Glutamatergic neuron (in vitro differentiated cells): ENCODE measurements around the gene DNMBP. TPM values are rescaled to one million over a fixed set of nuclear protein-coding genes. Genes with fewer than 3 reads are reported as not detected.
"Not testable (repeated sequence)": the region's sequence is repeated elsewhere in the genome, so short reads cannot be mapped to it uniquely, and the experiment has no call there.

Experiments
- DNase-seq: peaks from one replicate; pipeline ENCODE4 v3.0.0; 2022
- H3K27ac Mint-ChIP-seq: one replicate; pipeline ENCODE4 v1.8.0; 2020; ENCODE audit warnings: mild to moderate bottlenecking, mixed read lengths, inconsistent platforms; ENCODE audit not compliant: unreplicated experiment
- H3K27me3 Mint-ChIP-seq: one replicate; pipeline ENCODE4 v1.8.0; 2020; ENCODE audit warnings: mild to moderate bottlenecking, moderate library complexity, mixed read lengths, inconsistent platforms; ENCODE audit not compliant: unreplicated experiment
- H3K36me3 Mint-ChIP-seq: one replicate; pipeline ENCODE4 v1.8.0; 2020; ENCODE audit warnings: mild to moderate bottlenecking, mixed read lengths, inconsistent platforms; ENCODE audit not compliant: unreplicated experiment
- H3K4me1 Mint-ChIP-seq: one replicate; pipeline ENCODE4 v1.8.0; 2020; ENCODE audit warnings: mild to moderate bottlenecking, low read depth, mixed read lengths, inconsistent platforms; ENCODE audit not compliant: unreplicated experiment
- H3K4me3 Mint-ChIP-seq: one replicate; pipeline ENCODE4 v1.8.0; 2020; ENCODE audit warnings: mild to moderate bottlenecking, mixed read lengths, inconsistent platforms; ENCODE audit not compliant: unreplicated experiment
- H3K9me3 Mint-ChIP-seq: one replicate; pipeline ENCODE4 v1.8.0; 2020; ENCODE audit warnings: mild to moderate bottlenecking, moderate library complexity, mixed read lengths, inconsistent platforms; ENCODE audit not compliant: unreplicated experiment
- total RNA-seq: library from RNA; stranded (reverse); fragmentation: NEBNext Ultra II Directional; extraction: Animal tissue kit (Norgen Biotek cat#: 25700); gene quantifications from one replicate; pipeline ENCODE4 v1.2.1, GENCODE V29; 2021; ENCODE audit not compliant: unreplicated experiment
- TF ChIP-seq, protein P1 (sequence below): fragments of 200-600 bp; sonication (generic); IDR thresholded peaks from one replicate; pipeline ENCODE4 v1.5.0; 2021; ENCODE audit not compliant: partially characterized antibody, unreplicated experiment

The DNMBP gene
- total RNA-seq, 1 donor from 2014 or later = 9.5 TPM

DNA sequence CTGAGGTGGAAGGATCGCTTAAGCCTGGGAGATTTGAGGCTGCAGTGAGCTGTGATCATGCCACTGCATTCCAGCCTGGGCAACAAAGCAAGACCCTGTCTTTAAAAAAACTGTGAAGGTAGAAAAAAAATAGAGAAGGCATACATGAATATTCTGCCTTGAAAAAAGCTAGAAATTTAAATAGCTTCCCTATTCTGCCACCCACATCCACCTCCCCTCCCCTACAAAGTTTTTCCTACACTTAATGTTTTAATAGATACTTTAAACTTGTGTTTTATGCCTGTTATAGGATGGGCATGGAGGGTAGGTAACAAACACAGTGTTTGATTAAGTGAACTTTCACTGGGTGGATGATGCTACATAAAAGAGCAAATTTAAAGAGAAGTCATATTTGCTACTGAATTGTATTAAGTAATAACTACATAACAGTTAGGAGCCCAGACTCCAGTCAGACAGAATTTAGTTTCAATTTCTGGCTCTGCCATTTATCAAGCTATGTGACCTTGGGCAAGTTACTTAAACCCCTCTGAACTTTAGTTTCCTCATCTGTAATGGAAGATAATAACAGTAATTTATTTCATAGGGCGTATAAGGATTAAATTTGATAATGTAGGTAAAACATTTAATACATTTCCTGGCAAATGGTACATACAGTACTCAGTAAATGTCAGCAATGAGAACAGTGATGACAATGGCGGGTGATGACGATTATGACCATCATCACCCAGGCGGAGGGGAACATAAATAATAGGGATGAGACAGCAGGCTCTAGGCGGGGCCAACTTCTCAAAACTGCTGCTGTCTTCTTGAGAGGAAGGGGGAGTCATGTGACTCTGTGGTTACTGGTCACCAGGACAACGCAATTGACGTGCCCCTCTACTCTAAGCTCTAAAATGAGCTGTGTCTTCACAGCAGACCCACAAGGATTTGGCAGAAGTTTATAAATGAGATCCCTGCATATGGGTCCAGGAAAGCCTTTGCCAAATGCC is 15.8 kb downstream of the DNMBP start:
- Mint-ChIP-seq H3K36me3 (no peaks in the 10 kb centered on the region), H3K27me3 (peaks cover 2% of the 10 kb centered on the region), H3K9me3 (peaks cover 2% of the 10 kb centered on the region), H3K4me1 (peaks cover 16% of the 10 kb centered on the region), H3K27ac (no peak overlapping the region), H3K4me3 (no peak overlapping the region)
- TF ChIP-seq, protein P1, sequence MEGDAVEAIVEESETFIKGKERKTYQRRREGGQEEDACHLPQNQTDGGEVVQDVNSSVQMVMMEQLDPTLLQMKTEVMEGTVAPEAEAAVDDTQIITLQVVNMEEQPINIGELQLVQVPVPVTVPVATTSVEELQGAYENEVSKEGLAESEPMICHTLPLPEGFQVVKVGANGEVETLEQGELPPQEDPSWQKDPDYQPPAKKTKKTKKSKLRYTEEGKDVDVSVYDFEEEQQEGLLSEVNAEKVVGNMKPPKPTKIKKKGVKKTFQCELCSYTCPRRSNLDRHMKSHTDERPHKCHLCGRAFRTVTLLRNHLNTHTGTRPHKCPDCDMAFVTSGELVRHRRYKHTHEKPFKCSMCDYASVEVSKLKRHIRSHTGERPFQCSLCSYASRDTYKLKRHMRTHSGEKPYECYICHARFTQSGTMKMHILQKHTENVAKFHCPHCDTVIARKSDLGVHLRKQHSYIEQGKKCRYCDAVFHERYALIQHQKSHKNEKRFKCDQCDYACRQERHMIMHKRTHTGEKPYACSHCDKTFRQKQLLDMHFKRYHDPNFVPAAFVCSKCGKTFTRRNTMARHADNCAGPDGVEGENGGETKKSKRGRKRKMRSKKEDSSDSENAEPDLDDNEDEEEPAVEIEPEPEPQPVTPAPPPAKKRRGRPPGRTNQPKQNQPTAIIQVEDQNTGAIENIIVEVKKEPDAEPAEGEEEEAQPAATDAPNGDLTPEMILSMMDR = no peak
- DNase-seq = no peak

DNA sequence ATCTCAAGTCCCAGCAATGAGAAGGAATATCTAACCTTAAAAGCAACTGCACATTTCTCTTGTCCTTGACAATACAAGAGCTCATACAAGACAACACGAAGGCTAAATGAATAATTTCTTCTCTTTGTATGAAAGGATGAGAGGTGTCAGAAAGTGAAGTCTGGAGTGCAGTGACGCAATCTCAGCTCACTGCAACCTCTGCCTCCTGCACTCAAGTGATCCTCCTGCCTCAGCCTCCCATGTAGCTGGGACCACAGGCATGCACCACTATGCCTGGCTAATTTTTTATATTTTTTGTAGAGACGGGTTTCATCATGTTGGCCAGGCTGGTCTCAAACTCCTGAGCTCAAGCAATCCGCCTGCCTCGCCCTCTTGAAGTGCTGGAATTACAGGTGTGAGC is 24.1 kb downstream of the DNMBP start:
- not testable (repeated sequence) for H3K27ac Mint-ChIP-seq
- H3K4me1 Mint-ChIP-seq = peaks cover 14% of the 10 kb centered on the region

DNA sequence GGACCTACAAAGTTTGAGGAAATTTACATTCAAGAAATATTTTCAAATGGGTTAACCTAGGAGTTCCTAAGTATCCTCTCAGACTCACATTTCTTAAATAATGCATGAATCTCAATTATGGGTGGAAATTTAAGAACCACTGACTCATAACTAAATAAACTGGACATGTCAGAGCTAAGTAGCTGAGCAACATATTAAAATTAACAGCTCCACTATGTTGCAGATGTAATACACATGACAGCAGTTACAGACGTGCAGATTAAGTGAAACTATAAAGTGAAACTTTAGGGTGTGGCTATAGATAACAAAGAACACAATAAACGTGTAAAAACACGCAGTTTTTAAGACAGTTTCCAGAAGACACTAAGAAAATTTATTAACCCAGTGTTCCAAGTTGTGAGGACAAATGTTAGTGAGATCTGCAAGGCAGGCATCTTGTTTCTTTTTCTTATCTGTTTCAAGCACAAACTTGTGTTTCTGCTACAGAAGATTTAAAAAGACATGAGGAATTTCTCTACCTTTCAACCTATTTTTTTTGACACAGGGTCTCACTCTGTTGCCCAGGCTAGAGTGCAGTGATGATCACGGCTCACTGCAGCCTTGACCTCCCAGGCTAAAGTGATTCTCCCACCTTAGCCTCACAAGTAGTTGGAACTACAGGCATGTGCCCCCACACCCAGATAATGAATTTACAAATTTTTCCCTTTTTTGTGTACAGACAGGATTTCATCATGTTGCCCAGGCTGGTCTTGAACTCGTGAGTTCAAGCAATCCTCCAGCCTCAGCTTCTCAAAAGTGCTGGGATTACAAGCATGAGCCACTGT is 25.3 kb downstream of the DNMBP start:
- no peak for DNase-seq
- TF ChIP-seq, protein P1 = no peak
- Mint-ChIP-seq H3K4me3 (no peak overlapping the region), H3K9me3 (peaks cover 3% of the 10 kb centered on the region), H3K27ac (peak overlapping the region; percentile 5), H3K4me1 (peaks cover 14% of the 10 kb centered on the region), H3K27me3 (peaks cover 1% of the 10 kb centered on the region), H3K36me3 (no peaks in the 10 kb centered on the region)

More for the DNA sequence above, 24.1 kb downstream of the DNMBP start:
- not testable (repeated sequence) for H3K9me3 Mint-ChIP-seq, H3K36me3 Mint-ChIP-seq, DNase-seq, H3K27me3 Mint-ChIP-seq, H3K4me3 Mint-ChIP-seq

DNA sequence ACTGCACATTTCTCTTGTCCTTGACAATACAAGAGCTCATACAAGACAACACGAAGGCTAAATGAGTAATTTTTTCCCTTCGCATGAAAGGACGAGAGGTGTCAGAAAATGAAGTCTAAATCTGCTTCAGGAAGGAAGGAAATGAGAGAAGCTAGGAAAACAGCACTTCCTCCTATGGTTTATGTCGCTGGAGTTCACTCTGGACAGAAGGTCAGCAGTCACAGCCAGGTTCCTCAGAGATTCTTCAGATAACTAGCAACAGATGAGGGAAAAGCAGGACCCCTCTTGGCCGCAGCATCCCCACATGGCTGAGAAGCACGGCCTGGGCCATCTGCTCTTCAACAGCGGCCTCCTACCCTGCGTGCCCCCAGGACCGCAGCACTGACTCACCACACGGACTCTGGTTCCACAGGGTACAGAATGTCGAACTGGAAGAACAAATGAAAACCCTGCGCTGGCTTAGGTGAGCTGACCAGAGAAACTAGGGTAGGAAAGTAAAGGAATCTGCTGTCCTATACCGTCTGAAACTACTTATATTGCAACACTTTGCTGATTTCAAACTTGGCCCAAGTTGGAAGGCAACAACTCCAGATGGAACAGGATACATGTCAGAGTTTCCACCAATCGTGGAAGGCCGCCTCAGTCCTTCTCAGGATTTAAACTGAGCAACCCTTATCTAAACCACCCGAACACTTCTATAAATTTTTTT is 26.3 kb downstream of the DNMBP start:
- peaks cover 14% of the 10 kb centered on the region for H3K4me1 Mint-ChIP-seq
- TF ChIP-seq, protein P1 = no peak
- peaks cover 1% of the 10 kb centered on the region for H3K27me3 Mint-ChIP-seq
- no peaks in the 10 kb centered on the region for H3K36me3 Mint-ChIP-seq
- H3K27ac Mint-ChIP-seq = peak overlapping the region; percentile 93
- peaks cover 3% of the 10 kb centered on the region for H3K9me3 Mint-ChIP-seq
- H3K4me3 Mint-ChIP-seq = peak overlapping the region; percentile 62
- DNase-seq = peak; percentile 68

DNA sequence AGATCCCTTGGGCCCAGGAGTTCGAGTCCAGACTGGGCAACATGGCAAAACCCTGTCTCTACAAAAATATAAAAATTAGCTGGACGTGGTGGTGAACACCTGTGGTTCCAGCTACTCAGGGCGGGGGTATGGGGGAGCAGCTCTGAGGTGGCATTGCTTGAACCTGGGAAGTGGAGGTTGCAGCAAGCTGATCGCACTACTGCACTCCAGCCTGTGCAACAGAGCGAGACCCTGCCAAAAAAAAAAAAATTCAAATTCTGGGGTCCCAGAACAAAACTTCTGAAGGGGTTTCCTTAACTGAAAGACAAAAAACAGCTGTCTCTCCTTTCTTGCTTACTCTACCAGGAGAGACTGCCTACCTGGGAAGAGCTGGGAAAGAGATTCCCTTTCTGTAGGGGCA is 27.0 kb downstream of the DNMBP start:
- Mint-ChIP-seq H3K27me3 (peaks cover 1% of the 10 kb centered on the region), H3K36me3 (no peaks in the 10 kb centered on the region), H3K27ac (peak overlapping the region; percentile 93), H3K4me3 (no peak overlapping the region), H3K9me3 (peaks cover 3% of the 10 kb centered on the region), H3K4me1 (peaks cover 15% of the 10 kb centered on the region)
- TF ChIP-seq, protein P1 = no peak
- no peak for DNase-seq
